Lower lobe of right lung (tissue), 2 donors: ENCODE measurements around the gene KLK10. TPM values are rescaled to one million over a fixed set of nuclear protein-coding genes. Genes with fewer than 3 reads are reported as not detected.

Experiments
- ATAC-seq, 2 donors: fragments of 200-7000 bp; cut with Tn5 transposase; one replicate each; pipeline ENCODE4 v1.9.1; 2020 to 2022; ENCODE audit warnings: mild to moderate bottlenecking in 2 of 2, moderate library complexity in 2 of 2
- DNase-seq: peaks from one replicate; pipeline ENCODE4 v3.0.0-alpha.2; 2020
- H3K27ac ChIP-seq: fragments of 200-600 bp; one replicate; pipeline ENCODE4 v1.8.0; 2022
- H3K27me3 ChIP-seq: fragments of 200-600 bp; one replicate; pipeline ENCODE4 v1.8.0; 2022; ENCODE audit warnings: low read depth
- H3K36me3 ChIP-seq: fragments of 200-600 bp; one replicate; pipeline ENCODE4 v1.8.0; 2022; ENCODE audit warnings: mild to moderate bottlenecking
- H3K4me1 ChIP-seq: fragments of 200-600 bp; one replicate; pipeline ENCODE4 v1.8.0; 2022
- H3K4me3 ChIP-seq: fragments of 200-600 bp; one replicate; pipeline ENCODE4 v1.8.0; 2022; ENCODE audit warnings: mild to moderate bottlenecking
- H3K9me3 ChIP-seq: fragments of 200-600 bp; one replicate; pipeline ENCODE4 v1.8.0; 2022
- intact Hi-C: fragments of 100-400 bp; cut with DNase I; formaldehyde crosslinking; loops from one replicate; pipeline ENCODE4 v1.11.0; 2022
- total RNA-seq: library from RNA; stranded (reverse); fragmentation: NEBNext Ultra II Directional; extraction: Animal tissue kit (Norgen Biotek cat#: 25700); gene quantifications from one replicate; pipeline ENCODE4 v1.2.1, GENCODE V29; 2021
- TF ChIP-seq, protein P1 (sequence below): fragments of 200-600 bp; IDR thresholded peaks from one replicate; pipeline ENCODE4 v1.8.0; 2022; ENCODE audit warnings: antibody characterized with exemption, mild to moderate bottlenecking
- donor health status: DM: no; HTN: yes; CAD: no; lungs with severe emphysema.

KLK10 gene
- total RNA-seq, 1 donor from 2014 or later = 5.7 TPM

DNA sequence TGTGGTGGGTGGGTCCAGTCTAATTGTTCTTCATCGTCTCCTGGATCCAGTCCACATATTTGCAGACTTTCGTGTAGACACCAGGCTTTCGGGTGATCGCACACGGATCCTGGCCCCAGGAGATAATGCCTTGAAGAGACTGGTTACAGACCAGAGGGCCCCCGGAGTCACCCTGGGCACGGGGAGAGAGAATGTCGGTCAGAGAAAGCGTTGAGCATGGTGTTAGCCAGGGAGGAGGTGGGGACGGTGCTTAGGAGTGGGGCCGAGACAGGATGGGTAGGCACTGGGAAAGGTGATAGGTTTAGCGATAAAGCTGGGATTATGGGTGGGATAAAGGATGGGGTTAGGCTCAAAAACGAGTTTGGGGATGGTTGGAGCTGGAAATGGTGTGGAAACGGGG is 3.0 kb upstream of the KLK10 start:
- no peaks in the 10 kb centered on the region for H3K9me3 ChIP-seq
- no peak overlapping the region for H3K27ac ChIP-seq
- peaks cover 67% of the 10 kb centered on the region for H3K27me3 ChIP-seq
- H3K4me1 ChIP-seq = peaks cover 13% of the 10 kb centered on the region
- no peak for DNase-seq
- TF ChIP-seq, protein P1, sequence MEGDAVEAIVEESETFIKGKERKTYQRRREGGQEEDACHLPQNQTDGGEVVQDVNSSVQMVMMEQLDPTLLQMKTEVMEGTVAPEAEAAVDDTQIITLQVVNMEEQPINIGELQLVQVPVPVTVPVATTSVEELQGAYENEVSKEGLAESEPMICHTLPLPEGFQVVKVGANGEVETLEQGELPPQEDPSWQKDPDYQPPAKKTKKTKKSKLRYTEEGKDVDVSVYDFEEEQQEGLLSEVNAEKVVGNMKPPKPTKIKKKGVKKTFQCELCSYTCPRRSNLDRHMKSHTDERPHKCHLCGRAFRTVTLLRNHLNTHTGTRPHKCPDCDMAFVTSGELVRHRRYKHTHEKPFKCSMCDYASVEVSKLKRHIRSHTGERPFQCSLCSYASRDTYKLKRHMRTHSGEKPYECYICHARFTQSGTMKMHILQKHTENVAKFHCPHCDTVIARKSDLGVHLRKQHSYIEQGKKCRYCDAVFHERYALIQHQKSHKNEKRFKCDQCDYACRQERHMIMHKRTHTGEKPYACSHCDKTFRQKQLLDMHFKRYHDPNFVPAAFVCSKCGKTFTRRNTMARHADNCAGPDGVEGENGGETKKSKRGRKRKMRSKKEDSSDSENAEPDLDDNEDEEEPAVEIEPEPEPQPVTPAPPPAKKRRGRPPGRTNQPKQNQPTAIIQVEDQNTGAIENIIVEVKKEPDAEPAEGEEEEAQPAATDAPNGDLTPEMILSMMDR = no peak
- ATAC-seq = no peak
- no peak overlapping the region for H3K4me3 ChIP-seq
- H3K36me3 ChIP-seq = no peaks in the 10 kb centered on the region
- intact Hi-C loops = no loop called here

DNA sequence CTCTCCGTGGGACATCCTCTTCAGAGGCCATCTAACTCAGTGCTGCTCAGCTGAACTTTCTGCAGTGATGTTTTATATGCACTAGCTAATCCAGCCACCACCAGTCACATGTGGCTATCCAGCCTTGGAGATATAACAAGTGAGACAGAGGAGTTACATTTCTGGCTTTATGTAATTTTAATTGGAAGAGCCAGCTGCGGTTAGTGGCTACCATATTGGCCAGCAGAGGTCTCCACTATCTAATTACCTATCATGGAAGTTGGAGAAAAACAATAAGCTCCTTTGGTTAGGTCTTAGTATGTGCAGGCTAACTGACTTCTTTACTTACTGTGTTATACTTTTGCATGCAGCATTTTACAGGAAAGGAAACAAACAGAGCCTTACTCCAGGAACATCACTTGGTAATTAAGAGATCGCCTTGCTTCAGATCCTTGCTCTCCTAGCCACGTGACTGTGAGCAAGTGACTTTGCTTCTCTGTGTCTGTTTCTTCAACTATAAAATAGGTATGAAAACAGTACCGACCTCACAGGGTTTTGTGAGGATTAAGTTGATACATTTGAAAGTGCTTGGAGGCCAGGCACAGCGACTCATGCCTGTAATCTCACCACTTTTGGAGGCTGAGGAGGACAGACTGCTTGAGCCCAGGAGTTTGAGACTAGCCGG is 1.6 kb upstream of the KLK10 start:
- no peak overlapping the region for H3K27ac ChIP-seq
- H3K9me3 ChIP-seq = no peaks in the 10 kb centered on the region
- H3K27me3 ChIP-seq = peaks cover 68% of the 10 kb centered on the region
- intact Hi-C loops = no loop called here
- DNase-seq = no peak
- H3K4me1 ChIP-seq = peaks cover 18% of the 10 kb centered on the region
- H3K36me3 ChIP-seq = no peaks in the 10 kb centered on the region
- H3K4me3 ChIP-seq = no peak overlapping the region
- ATAC-seq = peak; percentile 33 to 40
- TF ChIP-seq, protein P1 = peak; percentile 66

GRCh38 chr19:51018745-51019543 is 565 bp downstream of the KLK10 start:
- peaks cover 71% of the 10 kb centered on the region for H3K27me3 ChIP-seq
- no peaks in the 10 kb centered on the region for H3K36me3 ChIP-seq
- H3K4me1 ChIP-seq = peaks cover 18% of the 10 kb centered on the region
- H3K27ac ChIP-seq = peak overlapping the region; percentile 41
- peak overlapping the region; percentile 43 for H3K4me3 ChIP-seq
- intact Hi-C loops = no loop called here
- ATAC-seq (peak; percentile 40 to 50), DNase-seq (no peak)
- H3K9me3 ChIP-seq = no peaks in the 10 kb centered on the region
- TF ChIP-seq, protein P1 = no peak

- H3K4me1 ChIP-seq = peaks cover 18% of the 10 kb centered on the region
- TF ChIP-seq, protein P1 = peak; percentile 52
- DNase-seq = no peak
- H3K27me3 ChIP-seq = peaks cover 74% of the 10 kb centered on the region
- intact Hi-C loops = no loop called here
- H3K4me3 ChIP-seq = peak overlapping the region; percentile 11
- H3K9me3 ChIP-seq = no peaks in the 10 kb centered on the region
- no peaks in the 10 kb centered on the region for H3K36me3 ChIP-seq
- no peak overlapping the region for H3K27ac ChIP-seq
- peak; percentile 36 to 51 for ATAC-seq
Observed at GRCh38 chr19:51016798-51017683, 2.5 kb downstream of the KLK10 start.

GRCh38 chr19:51015691-51016267 is 3.7 kb downstream of the KLK10 start:
- H3K27ac ChIP-seq = no peak overlapping the region
- no peaks in the 10 kb centered on the region for H3K36me3 ChIP-seq
- intact Hi-C loops = no loop called here
- ATAC-seq (no peak), DNase-seq (no peak)
- H3K4me3 ChIP-seq = no peak overlapping the region
- H3K4me1 ChIP-seq = peaks cover 18% of the 10 kb centered on the region
- no peaks in the 10 kb centered on the region for H3K9me3 ChIP-seq
- H3K27me3 ChIP-seq = peaks cover 72% of the 10 kb centered on the region
- TF ChIP-seq, protein P1 = no peak
